GM19467 (cell line): ENCODE data around the gene CREB3L1.

Experiments
- ATAC-seq: cut with Tn5 transposase; IDR thresholded peaks from one replicate; pipeline ENCODE4 v1.9.1; 2021; ENCODE audit warnings: mild to moderate bottlenecking, moderate library complexity; ENCODE audit not compliant: unreplicated experiment

Gene CREB3L1

GRCh38 chr11:46342239-46342638 lies 64.8 kb downstream of the CREB3L1 start:
- no peak for ATAC-seq

GRCh38 chr11:46343520-46343919 lies 66.1 kb downstream of the CREB3L1 start:
- ATAC-seq, result no peak

DNA sequence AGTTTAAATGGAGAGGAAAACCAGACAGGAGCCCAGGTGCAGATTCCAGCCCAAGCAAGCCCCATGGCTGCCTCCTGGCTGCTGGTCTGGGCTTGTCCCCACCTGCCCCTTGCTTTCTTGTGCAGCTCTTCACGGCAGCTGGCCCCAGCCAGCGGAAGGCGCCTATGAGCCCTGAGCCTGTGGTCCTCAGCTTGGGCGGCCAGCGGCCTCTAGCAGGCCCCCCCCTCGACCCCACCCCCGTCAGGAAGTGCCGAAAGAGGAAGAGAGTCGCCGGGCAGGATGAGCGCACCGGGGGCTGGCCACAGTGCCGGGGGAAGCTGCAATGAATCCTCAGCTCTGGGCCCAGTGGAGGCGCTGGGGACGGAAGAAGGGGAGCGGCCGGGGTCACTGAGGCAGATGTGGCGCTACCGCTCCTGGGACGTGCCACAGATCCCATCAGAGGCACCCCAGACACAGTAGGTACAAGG lies 67.7 kb downstream of the CREB3L1 start:
- no peak for ATAC-seq

GRCh38 chr11:46345881-46346484 lies 68.5 kb downstream of the CREB3L1 start:
- no peak for ATAC-seq

- ATAC-seq, result peak; percentile 61
Measured at GRCh38 chr11:46346886-46347636, 69.6 kb downstream of the CREB3L1 start, which contains the start of gene DGKZ. Gene DGKZ (plus strand): TSS chr11:46347463. CDS start chr11:46347660, 197 bp downstream.

GRCh38 chr11:46347637-46348311 lies 70.3 kb downstream of the CREB3L1 start:
- ATAC-seq, result peak; percentile 2

- ATAC-seq, result no peak
Measured at GRCh38 chr11:46348566-46349401, 71.3 kb downstream of the CREB3L1 start.

DNA sequence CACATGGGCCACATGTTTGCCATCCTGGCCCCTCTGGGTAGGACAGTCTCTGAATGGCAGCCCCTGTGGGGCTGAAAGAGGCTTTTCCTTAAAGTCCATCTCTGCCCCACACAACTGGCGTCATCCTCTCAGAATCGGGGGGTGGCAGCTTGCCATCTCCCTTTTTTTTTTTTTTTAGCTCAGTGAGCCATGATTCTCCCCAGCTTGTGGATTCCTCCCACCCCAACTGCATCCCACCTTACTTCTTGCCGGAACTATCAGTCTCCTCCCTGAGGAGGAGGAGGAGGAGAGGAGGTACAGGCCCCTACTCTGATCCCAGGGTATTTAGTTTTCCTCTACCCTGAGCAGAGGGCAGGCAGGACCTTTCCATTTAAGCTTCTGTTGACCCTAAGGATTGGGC lies 73.2 kb downstream of the CREB3L1 start:
- ATAC-seq, result no peak

GRCh38 chr11:46351148-46351547 lies 73.7 kb downstream of the CREB3L1 start:
- no peak for ATAC-seq

DNA sequence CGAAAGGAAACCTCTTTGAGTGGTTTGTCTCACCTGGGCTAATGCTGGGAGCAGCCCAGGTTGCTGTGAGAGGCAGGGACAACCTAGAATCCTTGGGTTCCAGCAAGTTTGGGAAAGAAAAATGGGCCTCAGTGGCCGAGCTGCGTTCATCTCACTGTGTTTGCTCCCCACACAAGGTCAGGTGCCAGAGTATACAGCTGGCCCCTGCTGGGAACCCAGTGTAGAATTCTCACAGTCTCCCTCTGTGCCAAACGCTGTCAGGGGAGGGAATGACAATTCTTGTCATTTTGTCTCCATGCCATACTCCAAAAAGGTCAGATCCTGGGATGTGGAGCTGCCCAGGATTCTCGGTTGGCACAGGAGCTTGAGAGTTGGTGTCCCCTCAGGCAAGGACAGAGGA lies 74.1 kb downstream of the CREB3L1 start:
- no peak for ATAC-seq

GRCh38 chr11:46352063-46352841 lies 74.8 kb downstream of the CREB3L1 start:
- ATAC-seq, result no peak

- ATAC-seq, result no peak
Measured at GRCh38 chr11:46353698-46354097, 76.2 kb downstream of the CREB3L1 start.

- ATAC-seq, result no peak
Measured at GRCh38 chr11:46356924-46357482, 79.5 kb downstream of the CREB3L1 start.

GRCh38 chr11:46357483-46357936 lies 80.0 kb downstream of the CREB3L1 start:
- ATAC-seq, result no peak

DNA sequence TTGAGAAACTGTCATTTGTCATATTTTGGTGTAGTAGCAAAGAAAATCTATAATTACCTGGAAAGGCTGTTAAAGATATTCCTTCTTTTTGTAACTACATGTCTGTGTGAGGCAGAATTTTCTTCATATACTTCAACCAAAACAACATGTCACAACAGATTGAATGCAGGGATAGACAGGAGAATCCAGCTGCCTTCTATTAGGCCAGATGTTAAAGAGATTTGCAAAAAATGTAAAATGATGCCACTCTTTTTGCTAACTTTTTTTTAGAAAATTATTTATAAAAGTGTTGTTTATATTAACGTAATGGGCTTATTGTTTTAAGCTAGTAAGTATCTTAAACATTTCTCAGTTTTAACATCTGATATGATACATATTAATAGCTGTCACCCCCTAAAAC lies 82.5 kb downstream of the CREB3L1 start:
- ATAC-seq, result no peak

- ATAC-seq, result no peak
Measured at GRCh38 chr11:46360878-46361277, 83.4 kb downstream of the CREB3L1 start.

GRCh38 chr11:46361283-46362155 lies 84.1 kb downstream of the CREB3L1 start:
- ATAC-seq, result peak; percentile 81

DNA sequence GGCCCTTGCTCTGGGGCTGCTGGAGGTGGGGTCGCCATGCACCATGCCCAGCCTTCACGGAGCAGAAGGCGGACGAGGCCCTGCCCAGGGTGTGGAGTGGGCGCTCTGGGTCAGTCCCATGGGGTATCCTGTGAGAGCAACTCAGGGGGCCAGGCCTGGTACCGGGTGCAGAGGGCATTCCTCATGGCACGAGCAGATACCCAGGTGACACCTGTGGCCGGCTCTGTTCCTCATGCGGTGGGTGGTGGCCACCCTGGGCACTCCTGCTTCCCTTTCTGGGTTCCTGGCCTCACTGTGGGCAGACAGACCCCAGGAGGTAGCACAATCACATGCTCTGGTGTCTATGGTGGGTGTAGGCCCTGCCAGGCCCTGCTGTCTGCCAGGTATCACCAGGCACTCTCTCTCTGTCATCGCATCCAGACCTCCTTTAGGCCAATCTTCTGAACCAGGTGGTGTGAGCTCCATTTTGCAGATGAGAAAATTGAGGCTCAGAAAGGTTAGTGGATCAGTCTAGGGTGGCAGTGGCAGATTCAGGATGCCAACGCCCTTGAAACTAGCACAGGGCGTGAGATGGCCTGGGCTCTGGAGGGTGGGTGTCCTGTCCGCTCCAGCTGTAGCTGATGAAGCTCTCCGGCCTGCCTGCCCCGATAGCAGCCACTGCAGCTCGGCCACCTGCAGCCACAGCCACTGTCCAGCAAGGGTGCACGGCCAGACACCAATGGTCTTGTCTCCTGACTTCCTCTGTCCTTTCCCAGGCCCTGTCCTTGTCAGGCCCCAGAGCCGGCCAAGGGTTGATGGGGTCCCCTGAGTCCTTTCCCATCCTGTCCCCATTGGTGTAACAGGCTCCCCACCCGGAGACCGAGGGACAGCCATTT lies 84.9 kb downstream of the CREB3L1 start:
- no peak for ATAC-seq
